ENCODE data around the gene MACROD2.

- TF ChIP-seq SIN3A (IDR thresholded peaks at IDR 0.05; ENCODE audit: borderline replicate concordance, insufficient read depth, low read length) (no peak), REST (IDR thresholded peaks at IDR 0.05; ENCODE audit: insufficient read depth in 1 of 2, low read depth in 2 of 2, low read length in 2 of 2) (no peak)
Observed at GRCh38 chr20:14896569-14896968, 901.3 kb downstream of the MACROD2 start.
